GM12875 (cell line): ENCODE results near the gene SERPINB10.

ENCODE experiments used
- H3K4me3 ChIP-seq: one replicate; pipeline ENCODE4 v1.5.1; 2011; ENCODE audit warnings: low read depth, low read length, control low read depth
- TF ChIP-seq, protein P1 (sequence below): IDR thresholded peaks from 2 replicates; pipeline ENCODE4 v1.5.1; 2011; ENCODE audit warnings: low read depth, mild to moderate bottlenecking, control low read depth, inconsistent platforms, low read length, moderate library complexity, borderline replicate concordance; ENCODE audit not compliant: insufficient read depth

Gene SERPINB10

DNA sequence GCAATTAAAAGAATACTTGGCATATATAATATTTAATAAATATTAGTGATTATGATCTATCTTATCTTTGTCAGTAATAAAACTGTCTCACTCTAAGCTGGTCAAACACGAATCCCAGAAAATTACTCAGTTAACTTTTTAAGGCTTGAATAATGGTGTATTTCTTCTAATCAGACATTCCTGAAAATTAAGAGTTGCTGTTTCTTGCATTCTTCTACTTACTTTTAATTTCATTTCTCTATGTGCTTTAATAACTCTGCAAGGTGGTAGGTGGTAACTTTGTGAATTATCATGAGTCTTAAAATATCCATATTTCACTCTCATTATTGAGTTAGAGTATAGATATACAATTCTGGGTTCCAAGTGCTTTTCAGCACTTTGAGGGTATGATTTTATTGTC lies 3.1 kb upstream of the SERPINB10 start:
- TF ChIP-seq, protein P1, sequence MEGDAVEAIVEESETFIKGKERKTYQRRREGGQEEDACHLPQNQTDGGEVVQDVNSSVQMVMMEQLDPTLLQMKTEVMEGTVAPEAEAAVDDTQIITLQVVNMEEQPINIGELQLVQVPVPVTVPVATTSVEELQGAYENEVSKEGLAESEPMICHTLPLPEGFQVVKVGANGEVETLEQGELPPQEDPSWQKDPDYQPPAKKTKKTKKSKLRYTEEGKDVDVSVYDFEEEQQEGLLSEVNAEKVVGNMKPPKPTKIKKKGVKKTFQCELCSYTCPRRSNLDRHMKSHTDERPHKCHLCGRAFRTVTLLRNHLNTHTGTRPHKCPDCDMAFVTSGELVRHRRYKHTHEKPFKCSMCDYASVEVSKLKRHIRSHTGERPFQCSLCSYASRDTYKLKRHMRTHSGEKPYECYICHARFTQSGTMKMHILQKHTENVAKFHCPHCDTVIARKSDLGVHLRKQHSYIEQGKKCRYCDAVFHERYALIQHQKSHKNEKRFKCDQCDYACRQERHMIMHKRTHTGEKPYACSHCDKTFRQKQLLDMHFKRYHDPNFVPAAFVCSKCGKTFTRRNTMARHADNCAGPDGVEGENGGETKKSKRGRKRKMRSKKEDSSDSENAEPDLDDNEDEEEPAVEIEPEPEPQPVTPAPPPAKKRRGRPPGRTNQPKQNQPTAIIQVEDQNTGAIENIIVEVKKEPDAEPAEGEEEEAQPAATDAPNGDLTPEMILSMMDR: no peak
- H3K4me3 ChIP-seq: no peak overlapping the region

DNA sequence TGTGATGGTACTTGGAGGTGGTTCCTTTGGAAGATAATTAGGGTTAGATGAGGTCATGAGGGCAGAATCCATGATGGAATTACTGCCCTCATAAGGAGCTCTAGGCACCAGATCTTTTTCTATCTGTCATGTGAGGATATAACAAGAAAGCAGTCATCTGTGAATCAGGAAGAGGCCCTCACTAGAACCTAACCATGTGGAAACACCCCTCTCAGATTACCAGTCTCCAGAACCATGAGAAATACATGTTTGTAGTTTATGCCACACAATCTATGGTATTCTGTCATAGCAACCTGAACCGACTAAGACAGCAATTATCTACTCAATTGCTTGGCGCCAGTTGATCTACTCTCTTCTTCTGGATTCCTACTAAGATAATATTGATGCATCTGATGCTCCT lies 2.4 kb upstream of the SERPINB10 start:
- H3K4me3 ChIP-seq: no peak overlapping the region
- TF ChIP-seq, protein P1: no peak

DNA sequence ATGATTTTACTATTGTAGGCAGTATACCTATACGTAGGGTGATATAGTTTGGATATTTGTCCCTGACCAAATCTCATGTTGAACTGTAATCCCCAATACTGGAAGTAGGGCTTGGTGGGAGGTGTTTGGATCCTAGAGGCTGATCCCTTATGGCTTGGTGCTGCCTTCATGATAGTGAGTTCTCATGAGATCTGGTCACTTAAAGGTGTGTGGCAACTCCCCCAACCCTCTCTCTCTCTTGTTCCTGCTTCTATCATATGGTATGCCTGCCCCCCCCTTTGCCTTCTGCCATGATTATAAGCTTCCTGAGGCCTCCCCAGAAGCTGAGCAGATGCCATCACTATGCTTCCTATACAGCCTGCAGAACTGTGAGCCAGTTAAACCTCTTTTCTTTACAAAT lies 1.7 kb upstream of the SERPINB10 start:
- TF ChIP-seq, protein P1: no peak
- no peak overlapping the region for H3K4me3 ChIP-seq

DNA sequence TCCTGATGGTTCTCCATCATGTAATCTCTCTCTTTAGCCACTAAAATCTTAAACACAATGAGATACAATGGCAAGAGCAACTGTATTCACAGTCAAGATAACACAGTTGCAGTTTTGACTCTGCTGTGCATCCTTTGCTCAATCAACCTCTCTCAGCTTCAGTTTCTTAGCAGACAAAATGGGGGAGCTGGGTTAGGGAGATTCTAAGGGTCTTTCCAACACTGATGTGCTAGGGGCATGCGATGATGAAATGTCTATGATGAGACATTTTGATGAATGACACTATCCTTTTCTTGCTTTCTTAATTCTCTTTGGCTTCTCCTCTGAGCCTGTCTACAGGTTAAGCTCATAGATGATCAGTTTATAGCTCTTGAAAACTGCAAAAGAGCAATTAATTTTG lies 1.1 kb downstream of the SERPINB10 start:
- no peak overlapping the region for H3K4me3 ChIP-seq
- TF ChIP-seq, protein P1: no peak

DNA sequence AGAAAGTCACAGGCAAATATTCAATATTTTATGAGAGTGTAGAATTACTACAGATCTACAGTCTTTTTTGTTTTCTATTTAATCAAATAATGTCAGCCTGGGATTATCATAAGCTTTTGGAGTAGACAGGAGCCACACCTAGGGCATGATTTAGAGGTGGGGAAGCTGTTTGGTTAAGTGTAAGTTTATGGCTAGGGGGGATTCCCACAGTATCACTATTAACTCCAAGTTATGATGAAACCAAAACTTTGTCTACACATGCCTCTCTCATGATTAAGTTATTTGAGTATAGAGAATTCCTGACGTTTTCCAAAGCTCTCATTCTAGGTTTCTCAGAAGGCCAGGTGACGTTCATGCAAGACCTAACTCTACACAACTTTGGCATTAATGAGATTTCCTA lies 2.1 kb downstream of the SERPINB10 start:
- TF ChIP-seq, protein P1: no peak
- H3K4me3 ChIP-seq: no peak overlapping the region

DNA sequence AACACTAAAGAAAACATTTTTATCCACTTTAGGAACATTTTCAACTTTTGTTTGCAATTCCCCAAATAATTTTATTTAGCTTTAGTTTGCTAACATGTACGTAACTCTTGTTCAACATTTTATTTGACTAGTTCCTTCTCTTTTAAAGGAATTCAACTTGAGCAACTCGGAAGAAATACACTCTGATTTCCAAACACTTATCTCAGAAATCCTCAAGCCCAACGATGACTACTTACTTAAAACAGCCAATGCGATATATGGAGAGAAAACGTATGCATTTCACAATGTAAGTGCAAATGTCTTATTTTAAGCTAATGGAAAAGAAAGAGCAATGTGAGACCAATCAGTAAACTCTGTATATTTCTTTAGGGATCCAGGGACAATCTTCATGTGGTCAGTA lies 10.1 kb downstream of the SERPINB10 start:
- no peak overlapping the region for H3K4me3 ChIP-seq
- TF ChIP-seq, protein P1: no peak

DNA sequence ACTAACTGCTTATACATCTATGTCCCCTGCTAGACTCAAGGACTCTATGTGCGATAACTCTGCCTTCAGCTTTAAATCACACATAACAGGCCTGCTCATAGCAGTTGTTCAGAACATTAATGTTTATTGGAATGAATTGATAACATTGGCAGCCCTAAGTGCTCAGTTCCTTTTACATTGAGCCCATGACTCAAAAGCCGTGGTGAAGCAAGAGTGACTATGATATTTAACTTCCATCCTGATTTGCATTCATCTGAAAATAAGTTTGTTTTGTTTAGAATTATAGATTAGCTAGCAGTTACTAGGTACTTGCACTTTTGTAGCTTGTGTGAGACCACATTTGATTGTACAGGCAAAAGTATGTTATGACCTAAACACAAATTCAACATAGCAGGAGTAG lies 14.3 kb downstream of the SERPINB10 start:
- H3K4me3 ChIP-seq: no peak overlapping the region
- TF ChIP-seq, protein P1: no peak
